NCI-H345 (cell line): Measurements from ENCODE around the gene TRIM2.

ENCODE experiments used
- DNase-seq: peaks from one replicate; lab custom pipeline; 2025; lab: John Stamatoyannopoulos, UW

TRIM2 gene

DNA sequence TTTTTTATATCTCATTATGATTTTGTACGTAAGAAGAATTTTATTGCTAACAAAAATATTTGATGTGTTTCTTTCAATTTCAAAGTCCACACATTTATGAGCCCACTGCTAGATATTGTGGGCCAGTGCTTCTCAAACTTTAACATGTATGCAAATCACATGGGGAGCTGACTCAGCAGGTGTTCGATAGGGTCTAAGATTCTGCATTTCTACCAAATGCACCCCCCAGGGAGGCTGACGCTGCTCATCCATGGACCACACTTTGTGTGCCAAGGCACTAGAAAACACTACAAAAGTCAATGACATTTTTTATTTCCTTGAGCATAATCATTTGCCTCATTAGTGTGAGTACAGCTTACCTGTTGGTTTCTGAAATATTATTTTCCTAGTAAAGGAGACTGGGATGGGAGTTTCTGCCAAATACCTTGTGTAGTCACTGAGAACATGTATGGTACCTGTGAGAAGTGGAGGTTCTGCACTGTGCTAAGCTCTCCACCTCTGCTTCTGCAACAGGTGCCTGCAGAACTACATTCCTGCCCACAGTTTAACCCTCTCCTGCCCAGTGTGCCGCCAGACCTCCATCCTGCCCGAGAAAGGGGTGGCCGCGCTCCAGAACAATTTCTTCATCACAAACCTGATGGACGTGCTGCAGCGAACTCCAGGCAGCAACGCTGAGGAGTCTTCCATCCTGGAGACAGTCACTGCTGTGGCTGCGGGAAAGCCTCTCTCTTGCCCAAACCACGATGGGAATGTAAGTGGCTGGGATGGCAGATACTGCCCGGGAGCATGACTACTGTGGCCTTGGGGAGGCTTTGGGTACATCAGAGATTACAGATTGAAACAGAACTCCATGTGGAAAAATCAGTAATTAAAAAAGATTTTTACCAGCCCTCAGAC is 71.4 kb downstream of the TRIM2 start:
- no peak for DNase-seq

DNA sequence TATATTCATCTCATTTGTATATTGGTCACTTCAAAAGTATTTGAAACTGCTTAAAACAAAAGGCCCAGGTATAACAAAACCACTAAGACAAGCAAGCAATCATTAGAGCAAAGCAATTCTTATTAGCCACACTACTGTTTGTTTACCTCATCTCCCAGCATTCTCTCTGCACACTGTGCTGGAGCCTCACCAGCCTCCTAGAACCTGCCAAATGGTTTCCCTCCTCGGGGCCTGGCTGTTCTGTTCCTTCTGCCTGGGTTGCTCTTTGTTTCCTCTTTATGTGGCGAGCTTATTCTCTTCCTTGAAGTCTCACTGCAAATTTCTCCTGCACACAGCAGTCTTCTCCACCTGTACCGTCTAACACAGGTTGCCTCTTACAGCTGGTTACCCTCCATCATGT is 72.7 kb downstream of the TRIM2 start:
- no peak for DNase-seq

DNA sequence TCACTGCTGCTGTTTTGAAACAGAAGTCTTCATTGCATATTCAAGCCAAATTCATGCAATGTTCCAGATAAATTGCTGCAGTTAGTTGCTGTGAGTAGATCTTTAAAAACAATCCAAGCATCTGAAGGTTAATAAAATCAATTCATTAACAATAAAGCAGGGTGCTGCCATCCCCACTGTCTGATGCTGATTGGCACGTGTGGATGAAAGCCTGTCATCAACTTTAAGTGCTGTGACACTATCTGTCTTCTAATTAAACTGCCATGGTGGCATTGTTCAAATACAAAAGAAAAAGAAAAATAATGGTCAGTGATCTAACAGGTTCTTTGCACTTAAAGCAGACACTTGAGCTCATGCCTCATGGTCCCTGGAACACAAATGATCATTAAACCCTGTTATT is 77.2 kb downstream of the TRIM2 start:
- DNase-seq, result no peak

DNA sequence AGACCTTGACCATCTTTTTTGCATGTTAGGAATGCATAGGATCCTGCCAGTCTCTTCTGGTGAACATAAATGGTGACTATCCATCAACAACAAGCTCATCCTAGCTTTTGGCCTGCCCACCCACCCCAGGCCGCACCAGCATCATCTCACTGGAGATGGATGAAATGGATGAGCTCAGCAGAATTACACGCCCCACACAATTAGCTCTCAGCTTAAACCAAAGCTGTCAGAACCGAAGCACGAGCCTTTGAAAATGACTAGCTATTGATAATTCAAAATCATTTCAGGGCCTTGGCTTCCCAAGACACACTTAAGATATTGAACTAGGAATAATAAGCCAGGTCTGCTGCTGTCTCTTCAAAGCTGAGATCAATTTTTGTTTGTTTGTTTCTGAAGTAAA is 77.8 kb downstream of the TRIM2 start:
- DNase-seq, result no peak

DNA sequence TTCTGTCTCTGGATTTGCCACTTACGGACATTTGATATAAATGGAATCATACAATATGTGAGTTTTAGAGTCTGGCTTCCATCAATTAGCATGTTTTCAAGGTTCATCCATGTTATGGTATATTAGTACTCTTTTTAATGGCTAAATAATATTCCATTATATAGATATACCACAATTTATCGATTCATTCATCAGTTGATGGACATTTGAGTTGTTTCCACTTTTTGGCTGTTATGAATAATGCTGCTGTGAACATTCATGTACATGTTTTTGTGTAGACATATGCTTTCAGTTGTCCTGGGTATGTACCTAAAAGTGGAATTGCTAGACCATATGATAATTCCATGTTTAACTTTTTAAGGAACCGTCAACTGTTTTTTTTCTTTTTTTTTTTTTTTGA is 79.0 kb downstream of the TRIM2 start:
- no peak for DNase-seq

DNA sequence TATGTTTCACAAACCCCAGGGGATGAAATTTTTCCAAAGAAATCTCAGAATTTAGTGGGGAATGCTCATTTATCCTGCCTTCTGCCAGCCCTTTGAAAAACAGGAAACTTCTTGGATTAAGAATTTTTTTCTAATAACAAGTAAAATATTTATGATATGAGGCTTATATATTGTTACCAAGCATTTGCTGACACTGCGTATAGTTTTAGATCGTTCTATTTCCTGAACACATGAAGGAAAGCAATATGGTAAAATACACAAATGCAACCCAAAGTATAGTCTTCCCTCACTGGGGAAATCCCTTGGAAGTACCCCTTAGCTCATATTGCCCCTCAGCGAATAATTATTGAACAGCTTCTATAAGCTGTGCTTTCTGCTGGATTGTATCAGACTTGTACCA is 85.9 kb downstream of the TRIM2 start:
- no peak for DNase-seq

DNA sequence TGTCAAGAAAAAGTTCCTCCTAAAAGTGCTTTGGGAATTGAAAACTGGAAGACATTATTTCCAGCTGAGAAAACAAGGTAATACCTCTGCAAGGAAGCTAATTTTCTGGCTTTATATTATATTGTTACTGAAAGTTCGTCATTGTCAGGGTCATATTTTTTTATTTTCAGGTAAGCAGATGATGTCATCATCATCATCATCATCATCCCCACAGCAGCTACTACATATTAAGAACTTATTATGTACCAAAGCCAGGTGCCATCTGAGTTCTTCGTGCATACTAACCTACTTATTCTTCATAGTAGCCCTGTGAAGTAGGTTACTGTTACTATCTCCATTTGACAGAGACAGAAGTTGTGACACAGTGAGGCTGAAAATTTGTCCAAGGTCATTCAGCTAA is 87.3 kb downstream of the TRIM2 start:
- DNase-seq, result no peak

DNA sequence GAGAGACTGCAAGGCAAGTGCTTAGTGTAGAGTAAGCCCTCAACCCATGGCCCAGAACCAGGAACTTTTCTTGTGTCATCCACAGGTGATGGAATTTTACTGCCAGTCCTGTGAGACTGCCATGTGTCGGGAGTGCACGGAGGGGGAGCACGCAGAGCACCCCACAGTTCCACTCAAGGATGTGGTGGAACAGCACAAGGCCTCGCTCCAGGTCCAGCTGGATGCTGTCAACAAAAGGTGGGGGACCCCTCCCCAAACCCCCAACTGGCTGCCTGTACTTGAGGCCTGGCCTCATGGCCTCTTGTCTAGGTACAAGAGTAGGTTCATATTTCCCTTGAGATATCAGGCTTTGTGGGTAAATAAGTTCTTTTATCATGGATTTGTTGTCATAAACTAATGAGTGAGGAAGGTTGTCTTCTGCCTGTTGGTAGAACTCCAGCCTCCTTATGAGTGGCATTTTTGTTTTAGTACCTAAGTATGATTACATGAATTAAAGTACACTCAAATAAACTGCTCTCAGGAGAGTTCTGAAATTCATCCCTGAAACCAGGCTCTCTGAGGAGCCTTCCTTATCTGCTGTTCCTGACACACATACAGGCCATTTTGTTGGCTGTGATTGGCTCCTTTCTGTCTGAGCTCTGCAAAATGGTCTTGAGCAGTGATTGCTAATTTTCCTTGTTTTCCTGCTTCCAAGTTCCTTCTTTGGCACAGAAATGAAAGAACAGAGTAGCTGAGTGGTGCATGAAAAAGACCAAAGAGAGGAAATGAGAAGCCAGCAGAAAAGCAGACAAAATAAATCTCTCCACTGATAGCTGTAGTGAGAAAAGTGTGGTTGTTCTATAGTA is 88.9 kb downstream of the TRIM2 start:
- DNase-seq, result no peak

DNA sequence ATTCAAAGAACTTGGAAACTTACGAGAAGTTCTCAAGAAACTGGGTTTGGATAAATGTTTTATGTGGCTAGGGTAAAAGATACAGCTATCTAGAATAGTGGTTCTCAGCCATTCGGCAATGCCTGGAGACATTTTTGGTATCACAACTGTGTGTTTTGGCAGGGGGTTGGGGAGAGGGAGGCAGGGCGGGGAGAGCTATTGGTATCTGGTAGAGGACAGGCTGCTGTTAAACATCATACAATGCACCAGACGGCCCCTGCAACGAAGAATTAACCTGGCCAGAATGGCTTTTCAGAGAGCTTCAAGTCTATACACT is 89.5 kb downstream of the TRIM2 start:
- DNase-seq, result no peak

DNA sequence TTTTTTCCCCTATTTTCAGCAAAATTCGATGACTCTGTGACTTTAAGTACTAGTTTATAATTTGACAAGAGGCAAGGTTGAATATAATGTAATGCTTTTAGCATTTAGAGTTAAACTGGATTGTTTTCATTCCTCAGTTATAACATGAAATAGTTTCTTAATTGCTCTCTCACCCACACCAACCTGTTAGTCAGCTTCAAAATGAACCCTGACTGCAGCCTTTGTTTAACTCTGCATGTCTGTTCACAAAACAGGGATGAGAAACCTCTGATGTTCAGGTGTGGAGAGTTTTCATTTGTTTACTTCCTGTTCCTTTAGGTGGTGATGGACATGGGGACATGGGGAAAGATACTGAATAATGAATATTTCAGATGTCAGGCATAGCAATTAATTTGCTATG is 90.4 kb downstream of the TRIM2 start:
- DNase-seq, result no peak

DNA sequence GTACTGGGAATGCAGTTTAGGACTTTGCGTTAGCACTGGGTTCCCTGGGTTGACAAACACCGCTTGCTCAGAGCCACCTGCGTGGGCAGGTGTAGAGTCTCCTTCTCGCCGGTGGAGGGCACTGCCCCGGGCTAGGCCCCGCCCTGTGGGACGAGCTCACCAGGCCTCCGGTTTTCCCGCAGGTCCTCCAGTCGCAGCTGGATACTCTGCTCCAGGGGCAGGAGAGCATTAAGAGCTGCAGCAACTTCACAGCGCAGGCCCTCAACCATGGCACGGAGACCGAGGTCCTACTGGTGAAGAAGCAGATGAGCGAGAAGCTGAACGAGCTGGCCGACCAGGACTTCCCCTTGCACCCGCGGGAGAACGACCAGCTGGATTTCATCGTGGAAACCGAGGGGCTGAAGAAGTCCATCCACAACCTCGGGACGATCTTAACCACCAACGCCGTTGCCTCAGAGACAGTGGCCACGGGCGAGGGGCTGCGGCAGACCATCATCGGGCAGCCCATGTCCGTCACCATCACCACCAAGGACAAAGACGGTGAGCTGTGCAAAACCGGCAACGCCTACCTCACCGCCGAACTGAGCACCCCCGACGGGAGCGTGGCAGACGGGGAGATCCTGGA is 91.0 kb downstream of the TRIM2 start:
- DNase-seq, result no peak

DNA sequence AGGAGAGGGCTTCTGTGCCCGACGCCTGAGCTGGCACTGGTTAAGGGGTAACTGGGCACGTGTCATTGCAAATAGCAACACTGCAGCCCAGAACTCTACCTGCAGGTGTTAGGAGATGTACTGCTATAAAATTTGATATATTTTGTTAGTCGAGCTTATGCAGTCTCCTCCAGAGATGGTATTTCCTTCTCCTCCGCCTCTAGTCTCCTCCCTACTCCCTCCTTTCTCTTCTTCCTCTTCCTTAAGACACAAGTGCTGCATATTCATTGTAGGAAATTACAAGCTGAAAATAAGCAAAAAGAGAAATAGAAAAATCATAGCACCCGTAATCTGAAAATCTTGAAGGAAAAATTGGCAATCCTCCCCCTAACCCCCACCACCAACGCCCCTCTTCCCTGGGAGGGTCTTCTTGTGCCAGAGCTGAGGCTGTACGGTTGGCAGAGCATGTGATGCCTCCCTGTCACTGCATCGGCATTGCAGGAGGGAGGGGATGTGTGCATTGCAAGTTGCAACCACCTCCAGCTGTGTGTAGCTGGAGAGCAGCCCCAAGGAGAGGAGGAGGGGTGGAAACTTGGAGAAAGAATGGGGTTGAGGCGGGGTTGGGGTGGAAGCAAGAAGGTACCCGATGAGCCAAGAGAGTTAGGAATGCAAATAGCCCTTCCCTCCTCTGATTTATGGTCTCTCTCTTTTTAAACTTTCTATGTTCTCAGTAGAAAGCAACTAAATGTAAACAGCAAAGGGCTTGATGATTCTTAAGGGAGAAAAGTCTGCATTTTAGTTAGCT is 92.0 kb downstream of the TRIM2 start:
- no peak for DNase-seq

DNA sequence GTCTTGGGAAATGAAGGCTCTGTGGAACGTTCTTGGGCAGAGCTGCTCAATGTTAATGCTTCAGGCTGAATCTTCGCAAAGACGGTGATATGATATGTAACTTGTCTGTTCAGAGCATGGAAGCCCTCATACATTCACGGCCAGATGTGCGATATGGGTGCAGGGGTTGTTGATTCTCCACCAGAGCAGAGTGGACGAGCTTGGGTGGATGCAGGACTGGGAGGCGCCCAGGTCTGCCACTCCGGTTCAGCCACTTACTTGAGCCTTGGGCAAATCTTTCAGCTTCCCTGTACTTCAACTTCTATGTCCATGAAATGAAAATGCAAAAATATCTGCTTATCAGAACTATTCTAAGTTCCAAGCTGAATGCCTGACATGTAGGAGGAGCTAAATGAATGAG is 92.9 kb downstream of the TRIM2 start:
- no peak for DNase-seq

DNA sequence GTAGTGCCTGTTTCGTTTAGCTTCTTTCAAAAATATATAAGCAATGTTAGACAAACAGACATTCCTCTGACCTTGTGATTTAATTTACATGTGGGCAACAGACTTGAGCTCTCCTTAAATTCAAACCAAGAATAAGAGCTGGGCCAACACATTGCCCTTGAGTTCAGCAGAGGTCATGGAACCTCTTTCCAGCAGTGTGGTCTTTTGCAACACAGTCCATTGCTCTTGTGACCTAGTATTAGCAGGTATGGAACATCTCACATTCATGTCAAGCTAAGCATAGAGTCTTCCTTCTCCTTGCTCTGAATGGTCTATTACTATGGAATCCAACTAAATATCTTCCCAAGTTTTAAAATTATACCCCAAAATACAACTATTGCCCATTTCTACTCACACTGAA is 106.5 kb downstream of the TRIM2 start:
- DNase-seq, result no peak

DNA sequence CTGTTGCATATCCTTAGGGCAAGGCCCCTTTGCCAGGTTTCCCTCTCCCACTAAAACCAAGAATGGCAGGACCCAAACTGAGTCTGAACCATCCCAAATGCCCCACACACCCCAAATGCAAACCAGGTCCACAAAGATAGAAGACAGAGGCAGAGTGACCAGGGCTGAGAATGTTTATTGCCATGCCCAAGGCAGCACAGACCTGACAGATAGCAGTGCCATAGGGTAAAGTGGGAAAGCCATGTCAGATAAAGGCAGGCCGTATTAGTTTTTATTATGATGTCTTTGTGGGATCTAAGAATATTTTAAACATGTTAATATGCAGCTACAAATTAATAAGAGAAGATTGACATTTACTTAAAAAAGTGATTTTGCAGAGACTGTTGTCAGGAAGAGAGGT is 110.7 kb downstream of the TRIM2 start:
- DNase-seq, result no peak

DNA sequence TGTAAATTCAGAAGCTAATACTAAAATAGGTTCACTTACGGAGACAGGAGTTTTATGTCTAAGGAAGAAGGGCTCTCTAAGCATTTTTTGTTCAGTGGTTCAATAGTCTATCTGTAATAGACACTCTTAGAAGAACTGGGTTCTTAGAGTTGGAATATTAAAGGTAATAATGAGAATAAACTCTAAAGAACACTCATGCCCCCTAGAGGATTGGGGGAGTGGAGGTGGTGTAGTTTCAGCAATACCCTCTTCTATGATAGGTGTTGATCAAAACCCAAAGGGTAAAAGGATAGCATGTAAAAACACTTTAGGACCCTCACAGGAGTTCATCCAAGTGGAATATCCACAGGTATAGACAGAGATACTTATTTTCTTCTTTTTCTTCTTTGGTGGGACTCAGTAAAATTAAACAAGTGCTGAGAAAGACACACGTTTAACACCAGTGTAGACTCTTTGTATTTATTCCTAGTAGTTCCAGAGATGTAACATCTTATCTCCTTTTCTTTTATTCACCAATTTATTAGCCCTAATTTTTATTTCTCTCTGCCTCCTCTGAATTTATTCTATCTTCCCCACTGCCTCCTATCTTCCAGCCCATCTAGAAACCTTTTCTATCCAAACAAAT is 114.6 kb downstream of the TRIM2 start:
- peak; percentile 53 for DNase-seq

DNA sequence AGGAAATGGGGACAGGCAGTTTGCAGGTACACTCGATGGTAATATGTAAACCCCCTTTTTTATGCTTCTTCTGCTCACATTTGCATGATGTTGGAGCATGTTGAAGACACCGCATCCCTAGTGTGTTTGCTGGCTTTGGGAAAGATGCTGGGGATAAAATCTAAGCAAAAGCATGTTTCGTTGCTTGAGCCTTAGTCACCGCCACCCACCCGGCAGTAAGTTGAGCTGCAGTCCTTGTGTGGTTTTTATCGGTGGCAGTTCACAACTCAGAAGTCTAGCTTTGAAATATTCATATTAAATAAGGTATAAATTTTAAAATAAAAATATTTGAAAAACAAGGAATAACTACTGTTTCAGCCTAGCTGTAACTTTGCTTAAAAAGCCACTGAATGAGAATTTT is 118.5 kb downstream of the TRIM2 start:
- DNase-seq, result no peak

DNA sequence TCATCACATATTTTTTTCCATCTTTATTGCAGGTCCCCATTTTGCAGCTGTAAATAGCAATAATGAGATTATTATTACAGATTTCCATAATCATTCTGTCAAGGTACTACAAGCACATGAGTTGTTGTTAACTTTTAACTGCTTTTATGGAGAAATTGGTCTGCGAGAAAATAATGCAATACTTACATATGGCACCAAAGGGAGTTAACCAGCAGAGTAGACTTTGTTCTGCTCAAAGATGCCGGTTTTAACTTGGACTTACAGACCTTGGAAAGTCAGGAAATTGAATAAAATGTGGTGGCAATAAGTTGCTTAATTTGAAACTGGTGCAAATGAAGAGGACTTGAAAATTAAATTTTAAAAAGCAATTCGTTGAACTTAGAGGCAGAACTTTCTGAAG is 119.8 kb downstream of the TRIM2 start:
- no peak for DNase-seq

DNA sequence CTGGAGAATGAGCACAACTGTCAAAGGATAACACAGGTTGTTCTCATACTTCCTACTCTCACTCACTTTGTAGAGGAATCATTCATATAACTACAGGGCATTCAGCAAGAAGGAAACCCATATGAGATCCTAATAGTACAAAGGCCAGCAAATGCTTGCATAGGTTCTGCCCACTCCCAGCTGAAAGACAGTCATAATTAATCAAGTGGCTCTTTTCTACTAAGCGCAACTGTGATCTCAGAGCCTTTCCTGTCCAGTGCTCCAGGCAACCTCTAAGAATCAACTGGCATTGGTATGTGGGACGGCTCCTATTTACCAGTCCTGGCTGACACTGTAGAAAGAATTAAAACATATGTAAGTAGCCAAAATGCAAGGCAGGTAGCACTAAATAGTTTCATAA is 121.3 kb downstream of the TRIM2 start:
- DNase-seq, result no peak

DNA sequence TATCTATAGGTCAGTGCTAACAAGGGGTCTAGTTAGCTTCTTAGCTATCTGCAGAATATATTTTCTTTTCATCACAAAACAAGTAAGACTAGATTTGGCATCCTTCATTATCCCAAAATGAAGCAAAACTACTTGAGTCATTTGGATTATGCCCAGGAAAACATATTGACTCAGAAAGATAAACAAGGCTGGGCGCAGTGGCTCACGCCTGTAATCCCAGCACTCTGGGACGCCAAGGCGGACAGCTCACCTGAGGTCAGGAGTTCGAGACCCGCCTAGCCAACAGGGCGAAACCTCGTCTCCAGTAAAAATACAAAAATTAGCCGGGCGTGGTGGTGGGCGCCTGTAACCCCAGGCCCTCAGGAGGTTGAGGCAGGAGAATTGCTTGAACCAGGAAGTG is 122.3 kb downstream of the TRIM2 start:
- no peak for DNase-seq

DNA sequence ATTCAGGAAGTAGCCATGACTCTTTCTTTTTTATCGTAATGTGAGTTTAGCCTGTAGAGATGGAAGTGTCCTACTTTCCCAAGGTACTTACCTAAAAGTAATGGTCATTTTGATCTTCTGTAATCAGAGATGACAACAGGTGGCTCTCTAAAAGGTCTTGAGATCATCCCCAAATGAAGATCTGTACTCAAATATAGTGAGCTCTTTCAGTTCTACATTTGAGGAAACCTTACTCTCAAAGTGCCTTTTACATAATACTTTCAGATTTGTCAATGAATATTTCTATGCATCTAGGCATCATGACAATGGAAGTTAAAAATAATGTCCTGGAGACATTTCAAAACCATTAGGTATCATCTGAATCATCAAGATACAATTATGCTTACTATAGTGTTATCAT is 123.0 kb downstream of the TRIM2 start:
- DNase-seq, result no peak

DNA sequence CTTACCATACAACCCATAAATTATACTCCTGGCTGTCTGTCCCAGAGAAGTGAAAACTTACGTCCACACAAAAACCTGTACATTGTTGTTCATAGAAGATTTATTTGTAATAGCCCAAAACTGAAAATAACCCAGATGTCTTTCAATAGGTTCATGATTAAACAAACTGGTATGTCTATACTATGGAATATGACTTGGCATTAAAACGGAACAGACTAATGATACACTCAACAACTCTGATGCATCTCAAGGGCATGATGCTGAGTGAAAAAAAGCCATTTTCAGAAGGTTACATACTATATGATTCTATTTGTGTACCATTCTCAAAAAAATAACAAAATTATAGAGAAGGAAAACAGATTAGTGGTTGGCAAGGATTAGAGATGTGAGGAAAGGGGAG is 128.7 kb downstream of the TRIM2 start:
- no peak for DNase-seq
